Panc1 (cell line): Measurements from ENCODE around the gene PALD1. TPM values are rescaled to one million over a fixed set of nuclear protein-coding genes. Genes with fewer than 3 reads are reported as not detected.
A peak's percentile ranks its signal among the peaks of the same experiment; 100 is the strongest.

Source experiments
- ATAC-seq: fragments of 200-7000 bp; cut with Tn5 transposase; 2 replicates; pipeline ENCODE4 v1.9.1; 2020; ENCODE audit warnings: mild to moderate bottlenecking, moderate library complexity
- BruUV-seq: library from RNA; stranded (reverse); fragments of 400-500 nt; replicated peaks from 2 replicates; lab custom pipeline; 2021; lab: Mats Ljungman, UMichigan
- CTCF ChIA-PET: fragments of 300-600 bp; sonication (Branson Sonifier 250); formaldehyde crosslinking; loops from one replicate; lab custom pipeline; 2022; ENCODE audit warnings: antibody characterized with exemption; lab: Charles Lee
- POLR2A ChIA-PET: fragments of 300-600 bp; sonication (Branson Sonifier 250); formaldehyde crosslinking; loops from one replicate; lab custom pipeline; 2022; ENCODE audit warnings: antibody characterized with exemption; lab: Charles Lee
- DNase-seq: peaks from one replicate; pipeline ENCODE4 v3.0.0-alpha.2; 2010; ENCODE audit warnings: low read depth, low spot score
- H3K27ac ChIP-seq: 2 replicates; pipeline ENCODE4 v1.5.1; 2011; ENCODE audit warnings: mild to moderate bottlenecking, low read length, inconsistent platforms
- H3K27me3 ChIP-seq: fragments of 200-500 bp; sonication (Bioruptor generic); 2 replicates; pipeline ENCODE4 v1.6.0; 2014; ENCODE audit warnings: low read length, inconsistent platforms; ENCODE audit not compliant: control insufficient read depth, insufficient read depth
- H3K36me3 ChIP-seq: fragments of 200-500 bp; sonication (Bioruptor generic); 2 replicates; pipeline ENCODE4 v1.5.1; 2014; ENCODE audit warnings: inconsistent platforms, mild to moderate bottlenecking, low read length, moderate library complexity; ENCODE audit not compliant: control insufficient read depth, insufficient read depth
- H3K4me1 ChIP-seq: 2 replicates; pipeline ENCODE4 v1.5.1; 2011; ENCODE audit warnings: inconsistent platforms, mild to moderate bottlenecking, low read length, moderate library complexity; ENCODE audit not compliant: control insufficient read depth, insufficient read depth
- H3K4me3 ChIP-seq, 2 experiments: 2 replicates each; pipeline ENCODE4 v1.5.1; 2011 to 2012; ENCODE audit warnings: low read depth in 2 of 2, low read length in 2 of 2, mild to moderate bottlenecking in 2 of 2, inconsistent platforms in 1 of 2, moderate library complexity in 1 of 2
- H3K9me3 ChIP-seq: fragments of 200-500 bp; sonication (Bioruptor generic); 2 replicates; pipeline ENCODE4 v1.5.1; 2014; ENCODE audit warnings: low read depth, mild to moderate bottlenecking, inconsistent platforms, low read length, moderate library complexity; ENCODE audit not compliant: control insufficient read depth, insufficient read depth
- CTCF ChIP-seq: fragments of 450-650 bp; IDR thresholded peaks from 2 replicates; pipeline ENCODE4 v1.5.1; 2017; ENCODE audit warnings: mild to moderate bottlenecking
- POLR2AphosphoS5 ChIP-seq: IDR thresholded peaks from 2 replicates; pipeline ENCODE4 v1.6.1; 2012; ENCODE audit warnings: mild to moderate bottlenecking, low read depth, low read length, moderate library complexity
- REST ChIP-seq, 2 experiments: IDR thresholded peaks; 2 replicates each; pipeline ENCODE4 v1.6.1; 2011 to 2012; ENCODE audit warnings: low read depth in 2 of 2, control low read depth in 1 of 2, low read length in 1 of 2, mild to moderate bottlenecking in 1 of 2, moderate library complexity in 1 of 2; ENCODE audit not compliant: insufficient read depth in 1 of 2
- SIN3A ChIP-seq: IDR thresholded peaks from 2 replicates; pipeline ENCODE4 v1.6.1; 2012; ENCODE audit warnings: low read depth, mild to moderate bottlenecking, low read length, moderate library complexity, borderline replicate concordance; ENCODE audit not compliant: insufficient read depth
- TCF7L2 ChIP-seq: IDR thresholded peaks from 2 replicates; pipeline ENCODE4 v1.6.1; 2011; ENCODE audit warnings: mild to moderate bottlenecking, low read depth, low read length, inconsistent platforms
- in situ Hi-C: cut with HindIII; loops from 2 replicates; pipeline ENCODE4 v1.10.0; 2016; ENCODE audit warnings: low sequenced_read_pairs, low pct_unique_long_range_greater_than_20kb
- intact Hi-C: fragments of 100-400 bp; cut with micrococcal nuclease; formaldehyde crosslinking; loops from one replicate; pipeline ENCODE4 v1.10.0; 2022; ENCODE audit not compliant: unreplicated experiment
- total RNA-seq: library from RNA; stranded (reverse); gene quantifications from one replicate; pipeline ENCODE4 v1.2.1, GENCODE V29; 2021; ENCODE audit not compliant: unreplicated experiment

PALD1 gene
- total RNA-seq, 1 experiment from 2014 or later: 3.0 TPM

GRCh38 chr10:70584366-70584765 lies 105.8 kb downstream of the PALD1 start:
- TF ChIP-seq CTCF: no peak
- no peak for TF ChIP-seq REST (IDR thresholded peaks at IDR 0.05; ENCODE audit: insufficient read depth in 1 of 2, low read depth in 2 of 2, low read length in 1 of 2)
- TF ChIP-seq TCF7L2: no peak
- TF ChIP-seq SIN3A: no peak
- TF ChIP-seq POLR2AphosphoS5: no peak
- DNase-seq (no peak), ATAC-seq (no peak)
- ChIA-PET POLR2A (interaction anchor here (0.6 kb wide), 1 partner anchor 789 kb away, joined by 3 read pairs; no protein-coding TSS in a partner anchor), CTCF (no interaction called here)
- Histone ChIP-seq H3K27me3 (peaks cover 9% of the 10 kb centered on the region), H3K9me3 (no peaks in the 10 kb centered on the region), H3K4me3 (no peak overlapping the region), H3K4me1 (no peaks in the 10 kb centered on the region), H3K36me3 (no peaks in the 10 kb centered on the region), H3K27ac (no peak overlapping the region)
- intact Hi-C loops: no loop called here
- in situ Hi-C loops: no loop called here
- no TSS peak for BruUV-seq

DNA sequence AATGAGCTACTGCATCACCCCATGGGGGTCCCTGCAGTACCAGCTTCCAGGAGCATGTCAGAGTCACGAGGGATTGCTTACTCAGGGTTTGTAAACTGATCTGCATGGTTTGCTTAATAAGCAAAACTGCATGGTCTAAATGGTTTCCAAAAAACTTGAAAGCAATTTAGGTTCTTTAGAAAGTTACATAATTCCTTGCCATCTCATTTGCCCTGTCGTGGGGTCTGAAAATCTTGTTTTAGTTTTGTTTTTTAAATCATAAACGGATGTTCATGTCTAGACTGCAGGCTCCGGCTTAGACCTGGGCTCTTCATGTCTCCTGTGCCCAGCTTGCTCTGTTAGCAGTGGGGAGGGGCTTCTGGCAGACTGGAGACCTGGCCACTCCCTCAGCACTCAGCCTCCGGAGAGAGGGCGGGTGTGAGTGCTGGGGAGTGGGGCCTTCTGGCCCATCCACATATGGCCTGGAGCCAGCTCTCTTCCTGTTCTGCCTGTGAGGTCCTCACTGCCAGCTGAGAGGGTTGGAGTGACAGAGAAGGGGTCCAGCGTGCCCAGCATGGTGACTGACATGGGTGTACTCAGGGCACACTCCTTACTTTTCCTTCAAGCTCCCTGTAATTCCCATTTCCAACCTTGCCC lies 106.5 kb downstream of the PALD1 start:
- TF ChIP-seq POLR2AphosphoS5 (no peak), TCF7L2 (no peak), CTCF (no peak), SIN3A (no peak), REST (IDR thresholded peaks at IDR 0.05; ENCODE audit: insufficient read depth in 1 of 2, low read depth in 2 of 2, low read length in 1 of 2) (no peak)
- CTCF ChIA-PET: no interaction called here
- ATAC-seq (peak; percentile 34; the same call in 1 of the 2 replicates), DNase-seq (no peak)
- no peaks in the 10 kb centered on the region for H3K4me1 ChIP-seq
- no peak overlapping the region for H3K4me3 ChIP-seq
- intact Hi-C loops: no loop called here
- no peaks in the 10 kb centered on the region for H3K9me3 ChIP-seq
- POLR2A ChIA-PET: interaction anchor here (0.5 kb wide), 1 partner anchor 9 kb away, joined by 5 read pairs; no protein-coding TSS in a partner anchor
- peaks cover 11% of the 10 kb centered on the region for H3K27me3 ChIP-seq
- no peak overlapping the region for H3K27ac ChIP-seq
- in situ Hi-C loops: no loop called here
- no TSS peak for BruUV-seq
- no peaks in the 10 kb centered on the region for H3K36me3 ChIP-seq
